ENCODE data around the gene AATK.

Gene AATK

DNA sequence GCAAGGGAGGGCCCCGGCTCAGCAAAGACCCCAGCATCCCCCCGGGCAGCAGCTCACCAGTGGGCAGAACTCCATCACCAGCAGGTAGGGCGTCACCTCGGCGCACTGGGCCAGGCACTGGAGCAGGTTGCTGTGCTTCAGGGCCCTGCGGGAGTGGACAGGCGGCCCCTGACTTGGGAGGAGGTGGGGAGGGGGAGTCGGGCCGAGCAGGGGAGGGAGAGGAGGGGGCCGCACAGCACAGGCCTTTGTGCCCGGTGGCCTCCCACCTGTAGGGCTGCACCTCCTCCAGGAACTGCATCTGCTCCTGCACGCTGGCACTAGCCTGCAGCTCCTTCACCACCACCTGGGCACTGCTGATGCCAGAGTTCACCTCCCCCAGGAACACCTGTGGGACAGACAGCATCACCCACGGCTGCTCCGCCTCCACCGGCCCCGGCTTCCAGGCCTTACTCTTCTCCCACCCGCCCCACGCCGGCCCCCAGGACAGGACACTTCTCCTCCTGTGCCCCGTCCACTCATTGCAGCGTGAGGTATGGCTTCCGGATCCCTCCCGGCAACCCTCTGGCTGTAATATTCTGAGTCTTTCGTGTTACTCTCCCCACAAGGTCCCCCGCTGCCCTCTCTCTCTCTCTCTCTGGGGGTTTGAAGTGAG, 38.4 kb downstream of the AATK start:
- no peak for DNase-seq (ENCODE audit: low read depth)

- no peak for DNase-seq (ENCODE audit: low read depth)
Observed at GRCh38 chr17:81127133-81127455, 38.9 kb downstream of the AATK start.

DNA sequence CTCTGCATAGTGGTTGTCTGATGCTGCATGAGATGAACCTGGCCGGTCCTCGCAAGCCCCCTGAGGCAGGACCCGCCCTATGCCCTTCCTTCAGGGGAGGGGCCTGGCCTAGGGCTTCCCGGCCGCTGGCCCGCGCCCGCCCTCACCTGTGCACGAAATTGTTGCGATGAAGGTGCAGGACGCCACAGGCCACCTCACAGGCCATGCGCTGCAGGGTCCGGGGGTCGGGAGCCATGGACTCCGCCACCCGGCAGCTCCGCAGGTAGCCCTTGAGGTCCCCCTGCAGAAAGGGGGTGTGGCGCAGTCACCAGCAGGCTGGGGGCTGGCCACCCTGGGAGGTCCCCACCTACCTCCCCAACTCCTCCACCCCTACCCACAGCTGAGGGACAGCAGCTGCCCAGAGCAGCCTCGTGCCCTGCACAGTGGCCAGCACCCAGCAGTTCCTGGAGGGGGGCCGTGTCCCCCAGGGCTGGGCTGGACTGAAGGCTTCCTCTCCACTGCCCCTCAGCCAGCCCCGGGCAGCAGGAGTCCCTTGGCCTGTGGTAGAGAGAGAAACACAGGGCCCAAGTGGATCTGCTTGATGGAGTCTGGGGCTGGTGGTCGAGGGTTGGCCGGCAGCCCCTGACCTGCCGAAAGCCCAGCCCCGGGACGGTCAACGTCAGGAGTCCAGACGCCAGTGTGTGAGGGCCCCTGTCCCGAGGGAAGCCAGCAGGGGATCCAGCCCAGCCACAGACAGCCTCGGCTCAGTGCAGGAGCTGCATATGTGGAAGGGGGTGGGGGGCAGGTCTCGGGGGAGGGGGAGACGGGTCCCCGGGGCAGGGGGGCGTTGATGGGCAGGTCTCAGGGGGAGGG, 39.5 kb downstream of the AATK start:
- DNase-seq (ENCODE audit: low read depth): no peak

DNA sequence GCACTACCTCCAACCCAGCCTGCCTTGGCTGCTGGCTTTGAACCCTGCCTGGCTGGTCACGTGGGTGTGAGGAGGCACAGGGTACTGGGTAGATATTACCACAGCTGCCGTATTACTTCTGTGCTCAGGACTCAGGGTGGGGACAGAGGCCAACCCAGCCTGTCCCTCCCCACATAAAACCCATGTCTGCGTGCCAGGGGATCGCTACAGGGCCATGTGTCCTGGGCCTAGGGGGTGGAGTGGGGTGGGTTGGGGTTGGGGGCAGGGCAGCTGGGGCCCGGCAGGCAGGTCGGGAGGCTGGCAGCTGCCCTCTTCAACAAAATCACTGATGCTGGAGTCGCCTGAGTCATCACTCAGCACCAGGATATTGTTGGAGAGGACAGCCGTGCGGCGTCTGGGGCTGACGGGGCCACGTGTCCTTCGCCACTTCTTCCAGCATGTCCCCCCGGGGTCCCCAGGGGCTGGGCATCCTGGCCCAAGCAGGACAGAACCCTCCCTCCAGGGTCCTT, 40.4 kb downstream of the AATK start:
- DNase-seq (ENCODE audit: low read depth): no peak

- DNase-seq (ENCODE audit: low read depth): no peak
Observed at GRCh38 chr17:81124377-81124776, 41.6 kb downstream of the AATK start.

DNA sequence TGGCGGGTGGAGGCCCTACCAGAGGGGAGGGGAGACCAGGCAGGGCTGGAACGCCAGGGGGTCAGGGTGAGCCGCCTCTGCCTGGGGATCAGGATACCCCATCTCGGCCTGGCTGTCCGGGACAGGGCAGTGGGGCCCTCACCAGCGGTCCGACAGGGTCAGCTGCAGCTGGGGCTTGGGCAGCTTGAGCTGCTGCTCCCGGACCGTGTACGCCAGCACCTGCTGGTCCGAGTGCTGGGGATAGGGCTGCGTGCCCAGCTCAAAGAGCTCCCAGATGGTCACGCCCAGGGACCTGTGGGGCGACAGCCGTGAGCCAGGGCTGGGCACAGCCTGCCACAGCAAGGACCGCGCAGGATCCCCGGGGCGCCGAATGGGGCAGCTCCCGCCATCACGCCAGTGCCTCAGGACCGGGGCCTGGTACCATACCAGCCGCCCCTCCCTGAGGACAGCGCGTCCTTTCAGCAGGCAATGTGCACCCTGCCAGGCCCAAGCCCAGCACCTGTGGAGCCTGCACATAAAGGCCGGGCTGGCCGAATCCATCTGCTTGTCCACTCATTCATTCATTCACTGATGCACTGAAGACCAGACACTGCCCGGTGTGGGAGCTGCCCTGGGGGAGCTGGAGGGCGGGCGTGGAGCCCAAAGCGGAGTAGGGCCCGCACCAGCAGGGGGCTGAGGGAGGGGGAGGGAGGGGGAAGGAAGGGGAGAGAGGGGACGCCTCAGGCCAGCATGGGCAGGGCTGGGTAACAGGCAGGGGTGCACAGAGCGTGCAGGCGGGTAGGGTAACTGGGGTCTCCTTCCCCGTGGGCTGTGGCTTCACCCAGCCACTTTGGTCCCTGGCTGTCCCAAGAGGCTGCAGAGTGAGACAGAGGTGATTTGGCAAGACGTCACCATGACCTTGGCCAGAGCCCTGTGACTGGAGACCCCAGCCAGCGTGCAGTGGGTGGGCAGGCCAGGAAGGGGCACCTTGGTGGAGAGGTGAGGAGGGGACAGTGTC, 42.7 kb downstream of the AATK start:
- no peak for DNase-seq (ENCODE audit: low read depth)

- DNase-seq (ENCODE audit: low read depth): no peak
Observed at GRCh38 chr17:81121841-81122733, 43.9 kb downstream of the AATK start.

- DNase-seq (ENCODE audit: low read depth): no peak
Observed at GRCh38 chr17:81120695-81121621, 45.1 kb downstream of the AATK start.

- DNase-seq (ENCODE audit: low read depth): no peak
Observed at GRCh38 chr17:81120149-81120484, 45.9 kb downstream of the AATK start.

DNA sequence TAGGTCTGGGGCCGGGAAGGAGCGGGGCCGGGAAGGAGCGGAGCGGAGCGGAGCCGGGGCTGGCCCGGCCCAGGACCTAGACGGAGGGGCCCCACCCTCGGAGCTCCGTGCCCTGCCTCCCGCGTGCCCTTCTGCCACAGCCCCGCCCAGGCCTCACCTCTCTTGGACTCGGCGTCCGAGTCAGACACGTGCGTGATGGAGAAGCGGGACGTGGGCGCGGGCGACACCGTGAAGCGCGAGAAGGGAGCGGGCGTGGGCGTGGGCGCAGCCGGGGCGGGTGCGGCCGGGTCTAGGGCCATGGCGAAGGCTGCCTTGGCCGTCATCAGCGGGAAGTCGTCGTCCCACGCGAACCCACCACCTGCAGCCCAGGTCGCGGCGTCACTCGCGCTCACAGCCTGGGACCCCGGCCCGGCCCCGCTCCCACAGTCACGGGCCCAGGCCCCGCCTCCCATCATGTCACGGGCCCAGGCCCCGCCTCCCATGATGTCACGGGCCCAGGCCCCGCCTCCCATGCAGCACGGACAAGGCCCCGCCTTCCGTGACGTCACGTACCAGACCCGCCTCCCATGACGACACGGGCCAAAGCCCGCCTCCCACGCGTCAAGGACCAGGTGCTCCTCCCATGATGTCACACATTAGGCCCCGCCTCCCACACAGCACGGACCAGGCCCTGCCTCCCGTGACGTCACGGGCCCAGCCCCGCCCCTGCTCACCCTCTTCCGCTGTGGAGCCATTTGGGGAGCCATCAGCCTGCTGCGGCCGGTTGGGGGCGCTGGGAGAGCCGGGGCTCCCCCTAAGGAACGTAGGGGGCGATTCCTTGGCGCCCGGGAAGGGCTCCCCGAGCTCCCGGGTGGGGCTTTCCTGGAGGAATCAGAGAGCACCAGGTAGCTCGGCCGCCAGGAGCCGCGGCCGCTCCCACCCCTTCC, 46.5 kb downstream of the AATK start:
- DNase-seq (ENCODE audit: low read depth): no peak

GRCh38 chr17:81118308-81119221, 47.5 kb downstream of the AATK start:
- DNase-seq (ENCODE audit: low read depth): no peak

- DNase-seq (ENCODE audit: low read depth): no peak
Observed at GRCh38 chr17:81117672-81118198, 48.3 kb downstream of the AATK start.

- DNase-seq (ENCODE audit: low read depth): no peak
Observed at GRCh38 chr17:81116704-81117103, 49.3 kb downstream of the AATK start.

DNA sequence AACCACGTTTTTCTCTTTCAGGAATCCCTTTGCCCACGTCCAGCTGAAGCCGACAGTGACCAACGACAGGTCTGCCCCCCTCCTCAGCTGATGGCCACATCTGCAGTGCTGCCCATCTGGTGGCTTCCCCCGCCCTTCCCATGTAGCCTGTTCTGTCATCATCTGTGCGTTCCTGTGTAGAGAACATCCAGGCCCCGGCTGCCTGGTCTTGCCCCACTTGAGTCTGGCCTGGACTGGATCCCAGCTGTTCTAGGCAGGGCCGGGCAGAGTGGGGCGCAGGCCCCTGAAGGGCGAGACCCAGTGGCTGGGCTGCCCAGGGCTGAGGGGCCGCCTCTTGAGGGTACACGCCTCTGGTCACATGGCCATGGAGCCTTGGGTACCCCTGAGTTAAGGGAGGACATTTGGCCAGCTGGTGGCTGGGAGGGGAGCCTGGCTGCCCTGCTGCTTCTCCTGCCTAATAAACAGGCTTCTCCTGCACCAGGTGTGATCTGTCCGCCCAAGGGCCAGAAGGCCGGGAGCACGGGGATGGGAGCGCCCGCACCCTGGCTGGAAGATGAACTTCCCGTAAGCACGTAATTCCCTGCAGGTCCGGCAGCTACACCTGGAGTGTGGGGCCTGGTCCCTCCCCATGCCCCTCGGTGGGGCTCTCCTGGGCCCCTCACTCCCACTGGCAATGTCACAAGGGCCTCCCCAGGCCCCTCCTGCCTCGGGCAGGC, 50.1 kb downstream of the AATK start:
- no peak for DNase-seq (ENCODE audit: low read depth)

GRCh38 chr17:81115219-81115618, 50.8 kb downstream of the AATK start:
- DNase-seq (ENCODE audit: low read depth): no peak

DNA sequence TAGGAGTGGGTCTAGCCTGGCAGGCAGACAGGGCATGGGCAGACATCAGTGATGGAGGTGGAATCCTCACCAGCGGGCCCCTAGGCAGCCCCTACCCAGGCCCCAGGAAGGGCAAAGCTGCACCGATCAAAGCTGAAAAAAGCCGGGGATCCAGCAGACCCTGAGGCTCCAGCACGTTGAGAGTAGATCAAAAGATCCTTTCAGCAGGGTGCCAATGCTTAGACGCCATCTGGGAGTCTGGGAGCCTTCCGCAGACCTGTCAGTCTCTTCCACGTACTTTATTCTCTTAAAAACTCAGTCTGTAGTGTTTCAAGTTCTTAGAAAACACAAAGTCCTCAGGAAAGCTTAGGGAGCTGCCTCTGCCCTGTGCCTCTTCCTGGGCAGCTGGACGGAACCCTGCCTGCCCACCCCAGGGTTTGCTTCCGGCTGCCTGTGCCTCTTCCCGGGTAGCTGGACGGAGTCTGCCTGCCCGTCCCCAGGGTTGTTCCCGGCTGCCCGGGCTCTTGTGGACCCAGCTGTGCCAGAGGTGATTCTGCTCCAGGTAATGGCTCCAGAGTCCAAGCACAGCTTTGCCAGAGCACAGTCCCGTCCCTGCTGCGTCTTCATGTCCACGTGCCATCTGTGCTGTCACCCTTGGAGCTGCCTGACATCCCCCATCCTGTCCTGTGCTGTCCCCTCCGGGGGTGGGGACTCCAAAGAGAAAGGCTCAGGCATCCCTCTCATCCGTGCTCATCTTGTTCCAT, 51.5 kb downstream of the AATK start:
- DNase-seq (ENCODE audit: low read depth): no peak

Measured in GM04503 (cell line).